A673 (cell line): ENCODE data around the gene TOP3B. TPM values are rescaled to one million over a fixed set of nuclear protein-coding genes. Genes with fewer than 3 reads are reported as not detected.

Experiments used
- BruUV-seq: library from RNA; stranded (reverse); fragments of 400-500 nt; replicated peaks from 2 replicates; lab custom pipeline; 2021; lab: Mats Ljungman, UMichigan
- CTCF ChIA-PET: fragments of 300-600 bp; sonication (Branson Sonifier 250); formaldehyde crosslinking; loops from one replicate; lab custom pipeline; 2022; ENCODE audit warnings: antibody characterized with exemption; lab: Charles Lee
- POLR2A ChIA-PET: fragments of 300-600 bp; sonication (Branson Sonifier 250); formaldehyde crosslinking; loops from one replicate; lab custom pipeline; 2022; ENCODE audit warnings: antibody characterized with exemption; ENCODE audit not compliant: low non-redundant PET; lab: Charles Lee
- DNase-seq: peaks from one replicate; pipeline ENCODE4 v3.0.0-alpha.2; 2015; ENCODE audit warnings: low spot score
- H3K27ac ChIP-seq: fragments of 200-600 bp; sonication (generic); 2 replicates; pipeline ENCODE4 v1.5.1; 2016; ENCODE audit warnings: mixed run types, low read depth, mild to moderate bottlenecking, mixed read lengths, antibody characterized with exemption, low read length; ENCODE audit not compliant: poor library complexity, severe bottlenecking
- H3K27me3 ChIP-seq: fragments of 200-600 bp; sonication (generic); replicated peaks from 2 replicates; pipeline ENCODE4 v1.6.1; 2017; ENCODE audit warnings: mixed run types, low read depth, mild to moderate bottlenecking, mixed read lengths, antibody characterized with exemption, low read length; ENCODE audit not compliant: insufficient read depth, poor library complexity
- H3K36me3 ChIP-seq: fragments of 200-600 bp; sonication (generic); 2 replicates; pipeline ENCODE4 v1.6.1; 2016; ENCODE audit warnings: mixed run types, mild to moderate bottlenecking, mixed read lengths, antibody characterized with exemption, low read length; ENCODE audit not compliant: insufficient read depth, poor library complexity, severe bottlenecking
- H3K4me1 ChIP-seq: fragments of 200-600 bp; sonication (generic); 2 replicates; pipeline ENCODE4 v1.6.1; 2017; ENCODE audit warnings: mixed run types, mild to moderate bottlenecking, mixed read lengths, antibody characterized with exemption, low read length; ENCODE audit not compliant: insufficient read depth, poor library complexity, severe bottlenecking
- H3K4me3 ChIP-seq: fragments of 200-600 bp; sonication (generic); 2 replicates; pipeline ENCODE4 v1.5.1; 2016; ENCODE audit warnings: low read depth, mixed run types, mild to moderate bottlenecking, mixed read lengths, low read length; ENCODE audit not compliant: poor library complexity, severe bottlenecking
- H3K9me3 ChIP-seq: fragments of 200-600 bp; sonication (generic); 2 replicates; pipeline ENCODE4 v1.6.1; 2016; ENCODE audit warnings: mixed run types, low read depth, mild to moderate bottlenecking, mixed read lengths, antibody characterized with exemption, low read length; ENCODE audit not compliant: poor library complexity, severe bottlenecking
- CTCF ChIP-seq: fragments of 300-800, 200-600 bp; sonication (generic); conservative IDR thresholded peaks from 2 replicates; pipeline ENCODE4 v1.5.1; 2017; ENCODE audit warnings: low read depth, mild to moderate bottlenecking, antibody characterized with exemption, low read length, moderate library complexity, mixed read lengths
- EZH2 ChIP-seq: fragments of 200-600 bp; sonication (generic); IDR thresholded peaks from 2 replicates; pipeline ENCODE4 v1.6.1; 2017; ENCODE audit warnings: borderline replicate concordance, low read depth, mild to moderate bottlenecking, mixed read lengths, antibody characterized with exemption, low read length; ENCODE audit not compliant: poor library complexity, severe bottlenecking
- intact Hi-C: fragments of 100-400 bp; cut with micrococcal nuclease; formaldehyde crosslinking; loops from one replicate; pipeline ENCODE4 v1.10.0; 2022; ENCODE audit not compliant: unreplicated experiment
- total RNA-seq: library from RNA; stranded (reverse); gene quantifications from 2 replicates; pipeline ENCODE4 v1.2.3, GENCODE V29; 2021

The TOP3B gene
- total RNA-seq, 1 experiment from 2014 or later = 60.2 TPM

GRCh38 chr22:21931056-21931455 is 51.5 kb downstream of the TOP3B start:
- no peaks in the 10 kb centered on the region for H3K9me3 ChIP-seq
- H3K27ac ChIP-seq = no peak overlapping the region
- intact Hi-C loops = no loop called here
- H3K36me3 ChIP-seq = peaks cover 48% of the 10 kb centered on the region
- BruUV-seq = no TSS peak
- peaks cover 17% of the 10 kb centered on the region for H3K4me1 ChIP-seq
- no peak for DNase-seq
- H3K4me3 ChIP-seq = no peak overlapping the region
- ChIA-PET POLR2A (no interaction called here), CTCF (no interaction called here)
- no peak for TF ChIP-seq CTCF
- TF ChIP-seq EZH2 = no peak
- H3K27me3 ChIP-seq = no peaks in the 10 kb centered on the region

GRCh38 chr22:21929253-21929652 is 53.3 kb downstream of the TOP3B start:
- intact Hi-C loops = no loop called here
- peaks cover 41% of the 10 kb centered on the region for H3K36me3 ChIP-seq
- H3K4me3 ChIP-seq = no peak overlapping the region
- DNase-seq = no peak
- ChIA-PET POLR2A (no interaction called here), CTCF (interaction anchor here (0.9 to 1.2 kb wide), 2 partner anchors 9 to 43 kb away, joined by 3 read pairs; no protein-coding TSS in a partner anchor)
- H3K4me1 ChIP-seq = peaks cover 27% of the 10 kb centered on the region
- TF ChIP-seq CTCF = no peak
- no peak for TF ChIP-seq EZH2
- no peak overlapping the region for H3K27ac ChIP-seq
- no peaks in the 10 kb centered on the region for H3K9me3 ChIP-seq
- BruUV-seq = no TSS peak
- no peaks in the 10 kb centered on the region for H3K27me3 ChIP-seq

GRCh38 chr22:21928048-21928447 is 54.5 kb downstream of the TOP3B start:
- no peak for DNase-seq
- ChIA-PET CTCF (interaction anchor here (0.7 to 1.2 kb wide), 2 partner anchors 44 to 153 kb away, joined by 3 to 7 read pairs; no protein-coding TSS in a partner anchor), POLR2A (interaction anchor here (0.6 kb wide), 1 partner anchor 9 kb away, joined by 16 read pairs; no protein-coding TSS in a partner anchor)
- no peak for TF ChIP-seq EZH2
- no peak for TF ChIP-seq CTCF
- H3K9me3 ChIP-seq = no peaks in the 10 kb centered on the region
- no peak overlapping the region for H3K4me3 ChIP-seq
- peaks cover 35% of the 10 kb centered on the region for H3K36me3 ChIP-seq
- no TSS peak for BruUV-seq
- intact Hi-C loops = no loop called here
- no peaks in the 10 kb centered on the region for H3K27me3 ChIP-seq
- peaks cover 27% of the 10 kb centered on the region for H3K4me1 ChIP-seq
- H3K27ac ChIP-seq = no peak overlapping the region
